ENCODE results near the gene RNF169.

The RNF169 gene

DNA sequence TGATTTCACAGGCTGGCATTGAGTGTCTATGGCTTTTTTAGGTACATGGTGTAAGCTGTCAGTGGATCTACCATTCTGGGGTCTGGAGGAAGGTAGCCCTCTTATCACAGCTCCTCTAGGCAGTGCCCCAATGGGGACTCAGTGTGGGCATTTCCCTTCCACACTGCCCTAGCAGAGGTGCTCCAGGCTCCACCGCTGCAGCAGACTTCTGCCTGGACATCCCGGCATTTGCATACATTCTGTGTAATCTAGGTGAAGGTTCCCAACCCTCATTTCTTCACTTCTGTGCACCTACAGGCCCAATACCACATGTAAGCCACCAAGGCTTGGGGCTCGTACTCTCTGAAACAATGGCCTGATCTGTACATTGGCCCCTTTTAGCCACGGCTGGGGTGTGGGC, 78.3 kb downstream of the RNF169 start:
- no peak for DNase-seq

DNA sequence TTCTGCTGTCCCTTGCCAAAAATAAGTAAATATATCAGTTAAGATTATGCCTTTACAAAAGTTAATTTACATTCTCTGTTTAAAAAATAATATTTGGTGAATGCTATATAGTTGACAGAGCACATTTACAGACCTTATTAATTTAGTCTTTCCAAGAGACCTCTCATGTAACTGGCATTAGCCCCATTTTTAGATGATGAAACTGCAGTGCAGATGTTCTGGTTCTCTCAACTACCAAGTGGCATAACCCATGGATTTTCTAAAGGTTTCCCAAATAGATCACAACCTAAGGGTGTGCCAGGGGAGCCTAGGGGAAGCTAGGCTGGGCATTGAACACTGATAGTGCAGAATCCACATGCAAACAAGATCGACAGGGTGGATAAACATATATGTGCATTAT, 88.5 kb downstream of the RNF169 start:
- DNase-seq = no peak

DNA sequence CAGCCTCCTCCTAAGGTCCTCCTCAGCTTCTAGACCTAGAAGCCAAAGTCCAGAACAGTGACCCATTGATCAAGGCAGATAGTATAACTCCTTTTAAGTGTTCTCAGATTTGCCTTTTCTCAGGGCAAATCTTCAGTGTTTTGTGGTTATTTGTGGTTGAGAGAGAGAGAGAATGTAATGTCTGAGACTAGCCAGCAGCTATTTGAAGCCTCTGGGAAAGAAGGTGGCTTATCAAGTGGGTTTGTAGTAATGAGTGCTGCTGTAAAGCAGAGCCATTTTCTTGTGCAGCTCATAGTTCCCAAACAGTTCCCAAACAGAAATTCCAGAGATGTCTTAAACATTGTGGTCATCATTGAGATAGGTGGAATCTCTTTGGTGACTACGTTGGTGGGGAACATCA, 89.5 kb downstream of the RNF169 start:
- no peak for DNase-seq

DNA sequence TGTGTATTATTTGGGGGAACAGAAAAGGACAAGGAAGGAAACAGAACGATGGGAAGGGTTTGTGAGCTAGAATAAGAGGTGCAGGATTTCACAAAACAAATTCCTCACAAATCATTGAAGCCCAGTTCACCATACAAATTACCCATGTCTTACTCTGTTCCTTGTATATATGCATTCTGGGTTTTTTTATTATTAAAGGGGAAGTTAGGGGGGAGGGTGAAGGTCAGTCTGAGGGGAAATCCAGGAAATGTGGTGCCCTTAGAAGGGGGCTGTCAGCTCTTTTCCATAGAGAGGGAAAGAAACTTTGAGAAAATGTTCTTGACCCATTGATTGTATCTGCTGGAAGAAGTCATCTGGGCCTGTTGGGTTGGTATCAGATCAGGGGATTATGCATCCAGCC, 90.8 kb downstream of the RNF169 start:
- no peak for DNase-seq

DNA sequence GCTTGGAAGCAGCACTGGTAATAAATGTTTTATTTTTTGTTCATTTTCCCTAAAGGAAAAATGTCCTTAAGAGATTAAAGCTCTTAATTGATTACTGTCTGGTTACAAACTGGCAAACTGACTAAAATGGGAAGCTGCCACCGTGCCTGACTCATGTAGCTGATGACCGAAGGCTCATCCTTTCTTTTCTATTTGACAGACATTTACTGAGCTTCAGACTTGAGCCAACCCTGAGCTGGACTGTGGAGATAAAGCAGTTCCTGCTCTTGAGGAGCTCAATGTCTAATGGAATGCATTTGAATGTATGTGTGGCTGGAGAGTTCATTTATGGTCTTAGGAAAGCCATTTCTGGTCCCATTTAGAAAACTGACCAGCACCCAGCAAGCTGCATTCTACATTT, 91.3 kb downstream of the RNF169 start:
- no peak for DNase-seq

DNA sequence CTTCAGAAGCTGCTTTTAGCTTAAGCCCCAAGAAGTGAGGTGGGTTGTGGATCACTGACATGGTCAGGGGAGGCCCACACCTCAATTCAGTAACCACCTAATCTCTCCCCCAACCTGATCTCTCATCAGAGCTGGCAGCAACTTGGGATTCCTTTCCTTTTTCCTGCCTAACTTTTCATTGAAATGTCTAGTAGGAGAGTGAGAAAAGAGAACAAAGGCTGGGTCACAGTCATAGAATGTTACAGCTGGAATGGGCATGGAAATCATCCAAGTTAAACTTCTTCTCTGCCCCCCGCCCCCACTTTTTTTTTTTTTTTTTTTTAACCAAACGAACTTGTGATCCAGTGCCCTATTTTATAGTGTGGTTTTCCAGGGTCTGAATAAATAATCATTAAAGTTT, 91.8 kb downstream of the RNF169 start:
- DNase-seq = no peak

DNA sequence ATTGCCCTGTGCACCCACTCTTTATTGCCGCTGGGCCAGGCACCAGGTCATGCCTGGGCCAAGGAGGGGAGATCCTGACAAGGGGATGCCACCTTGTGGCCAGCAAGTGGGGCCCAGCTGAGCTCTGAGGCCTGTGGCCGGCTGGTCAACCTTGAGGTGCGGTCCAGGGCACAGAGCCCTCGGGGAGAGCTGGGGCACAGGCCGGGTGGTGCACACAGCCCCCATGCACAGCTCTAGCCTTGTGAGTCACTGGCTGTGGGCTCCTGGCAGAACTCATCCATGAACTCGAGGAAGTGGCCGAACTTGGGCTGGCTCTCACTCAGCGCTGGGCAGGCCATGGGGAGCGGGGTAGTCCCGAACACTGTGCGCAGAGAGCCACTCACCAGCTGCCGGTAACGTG, 94.3 kb downstream of the RNF169 start:
- no peak for DNase-seq

DNA sequence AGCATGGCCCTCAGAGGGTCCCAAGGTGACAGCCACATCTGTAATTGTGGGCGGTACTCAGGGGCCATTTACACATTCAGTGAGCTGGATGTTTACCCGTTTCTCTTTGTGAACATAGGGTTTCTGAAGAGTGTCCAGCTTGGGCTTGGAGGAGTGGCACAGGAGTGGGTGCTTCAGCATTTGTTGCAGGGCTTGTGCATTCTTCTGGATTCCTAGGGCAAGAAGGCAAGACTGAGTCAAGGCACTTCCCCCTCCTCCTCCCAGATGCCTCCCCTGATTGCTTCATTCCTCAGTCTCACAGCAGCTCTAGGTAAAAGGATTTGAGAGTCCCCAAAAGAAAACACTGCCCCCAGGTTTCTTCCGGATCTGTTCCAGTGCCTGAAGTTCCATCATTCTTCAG, 95.4 kb downstream of the RNF169 start:
- no peak for DNase-seq

DNA sequence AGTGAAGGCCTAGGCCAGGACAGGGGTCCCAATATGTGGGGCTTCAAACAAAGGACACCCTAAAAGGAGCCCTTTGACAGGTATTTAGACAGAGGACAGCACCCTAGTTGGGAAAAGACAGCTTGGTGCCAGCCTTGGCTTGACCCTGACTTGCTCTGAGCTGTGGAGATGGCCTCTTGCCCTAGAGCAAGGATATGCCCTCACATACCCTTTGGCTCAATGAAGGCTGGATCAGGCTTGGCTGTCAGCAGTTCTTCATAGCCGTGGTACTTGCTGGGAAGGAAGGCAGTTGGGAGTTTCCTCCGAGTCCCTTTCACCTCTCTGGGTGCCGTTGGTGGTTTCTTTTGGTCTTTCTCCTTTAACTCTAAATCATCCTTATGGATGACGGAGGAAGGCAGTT, 96.2 kb downstream of the RNF169 start:
- no peak for DNase-seq

DNA sequence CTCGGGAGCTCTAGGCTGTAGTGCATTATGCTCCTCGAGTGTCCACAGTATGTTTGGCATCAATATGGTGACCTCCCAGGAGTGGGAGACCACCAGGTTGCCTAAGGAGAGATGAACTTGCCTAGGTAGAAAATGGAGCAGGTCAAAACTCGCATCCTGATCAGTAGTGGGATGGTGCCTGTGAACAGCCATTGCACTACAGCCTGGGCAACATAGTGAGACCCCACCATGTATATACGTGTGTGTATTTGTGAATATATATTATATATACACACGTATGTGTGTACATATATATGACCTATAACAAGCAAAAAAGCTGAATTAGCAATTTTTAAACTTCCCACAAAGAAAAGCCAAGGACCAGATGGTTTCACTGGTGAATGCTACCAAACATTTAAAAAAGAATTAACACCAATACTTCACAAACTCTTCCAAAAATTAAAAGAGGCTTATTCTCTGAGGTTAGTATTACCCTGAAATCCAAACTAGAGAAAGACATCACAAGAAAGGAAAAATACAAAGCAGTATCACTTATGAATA, 97.4 kb downstream of the RNF169 start:
- DNase-seq = no peak

DNA sequence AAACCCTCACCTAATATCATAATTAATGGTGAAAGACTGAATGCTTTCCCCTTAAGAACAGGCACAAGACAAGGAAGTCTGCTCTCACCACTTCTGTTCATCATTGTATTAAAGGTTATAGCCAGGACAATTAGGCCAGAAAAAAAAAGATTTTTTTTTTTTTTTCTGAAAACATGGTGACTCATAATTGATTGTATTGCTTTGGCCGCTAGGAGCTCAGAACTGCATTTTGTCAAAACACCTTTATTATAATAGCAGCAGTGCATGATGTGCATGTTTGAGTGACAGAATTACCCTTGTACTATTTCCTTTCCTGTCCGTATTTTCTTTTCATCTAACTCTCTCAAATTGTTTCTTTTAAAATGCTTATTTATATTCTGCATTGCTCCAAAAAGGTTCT, 98.1 kb downstream of the RNF169 start:
- DNase-seq = no peak

DNA sequence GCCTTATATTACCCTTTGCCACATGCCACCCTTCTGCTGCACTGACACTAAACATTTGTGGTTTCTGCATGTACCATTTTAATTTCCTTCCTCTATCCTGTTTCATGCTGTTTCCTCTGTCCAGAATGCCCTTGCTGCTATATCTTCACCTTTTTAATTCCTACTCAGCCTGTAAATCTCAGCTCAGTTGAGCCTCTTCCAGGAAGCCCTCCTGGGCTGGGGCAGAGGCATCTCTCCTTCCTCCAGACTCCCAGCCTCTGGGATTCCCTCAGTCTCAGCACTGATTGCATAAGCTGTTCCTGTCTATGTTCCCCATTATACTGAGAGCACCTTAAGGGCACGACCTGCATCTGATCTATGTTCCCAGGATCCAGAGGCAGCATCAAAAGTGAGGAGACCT, 98.7 kb downstream of the RNF169 start:
- no peak for DNase-seq

DNA sequence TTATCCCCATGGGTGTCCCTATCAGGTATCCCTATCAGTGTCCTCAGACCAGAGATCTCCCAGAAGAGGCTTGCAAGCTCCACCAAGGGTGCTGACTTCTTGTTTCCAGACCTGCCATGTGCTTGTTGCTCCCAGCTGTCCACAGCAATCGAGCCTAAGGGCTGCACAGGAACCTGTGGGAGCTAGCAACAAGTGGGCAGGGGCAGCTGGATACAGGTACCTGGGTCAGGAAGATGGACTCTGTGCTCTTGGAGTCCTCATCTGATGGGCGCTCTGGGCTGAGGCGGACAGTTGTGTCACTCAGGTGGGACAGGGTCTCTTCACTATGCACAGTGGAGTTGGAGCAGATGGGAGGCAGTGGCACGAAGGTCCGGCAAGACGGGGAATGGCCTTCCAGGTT, 99.2 kb downstream of the RNF169 start:
- DNase-seq = no peak

DNA sequence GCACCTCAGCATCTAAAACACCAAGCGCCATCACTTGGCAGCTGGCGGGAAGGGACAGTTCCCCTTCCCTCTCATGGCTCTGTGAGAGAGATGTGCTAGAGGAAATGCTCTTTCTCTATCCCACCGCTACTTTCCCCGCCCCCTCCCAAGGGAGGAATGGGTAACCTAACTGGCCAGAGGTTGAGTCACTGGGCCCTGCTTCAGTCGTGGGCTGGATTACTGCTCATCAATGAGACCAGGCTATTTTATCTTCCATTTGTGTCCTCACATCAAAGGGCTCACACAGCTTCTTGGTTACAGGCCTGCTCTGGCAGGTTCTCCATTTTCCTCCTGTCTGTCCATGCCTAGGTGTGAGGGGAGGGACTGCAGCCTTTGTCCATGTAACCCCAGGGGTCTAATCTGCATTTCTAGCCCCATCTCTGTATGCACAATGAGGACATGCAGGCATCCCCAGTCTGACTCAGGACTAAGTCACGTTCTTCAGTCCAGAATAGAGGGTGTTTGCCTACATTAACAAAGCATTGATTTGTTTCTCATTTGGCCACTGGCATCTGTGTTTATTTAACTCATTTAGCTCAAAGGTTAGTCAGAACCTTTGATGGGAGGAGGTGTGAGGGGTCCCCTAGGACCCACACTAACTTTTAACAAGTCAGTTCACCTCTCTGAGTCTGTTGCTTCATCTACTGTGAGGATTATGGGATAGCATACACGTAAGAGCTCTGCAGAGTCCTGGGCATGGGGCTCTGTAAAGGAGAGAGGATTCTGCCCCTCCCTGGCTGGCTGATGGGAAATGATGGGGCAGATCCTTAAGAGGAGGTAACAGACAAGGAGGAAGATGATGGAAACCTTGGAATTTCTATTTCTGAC, 101.1 kb downstream of the RNF169 start:
- DNase-seq = no peak

DNA sequence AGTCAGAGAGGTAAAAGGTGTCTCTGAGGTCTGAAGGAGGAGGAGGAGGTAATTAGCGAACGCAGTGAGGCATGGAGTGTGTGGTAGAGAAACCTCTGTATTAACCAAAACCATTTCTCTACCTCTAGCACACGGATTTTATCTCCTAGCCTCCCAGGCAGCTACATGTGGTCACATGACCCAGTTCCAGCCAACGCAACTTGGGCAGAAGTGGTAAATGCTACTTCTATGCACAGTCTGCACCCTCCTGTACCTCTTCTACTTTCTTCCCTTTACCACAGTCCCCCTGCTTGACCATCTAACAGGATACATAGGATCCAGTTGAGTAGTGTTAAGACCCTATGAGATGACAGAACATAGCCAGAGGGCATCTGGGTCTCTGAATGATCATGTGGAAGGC, 104.6 kb downstream of the RNF169 start:
- DNase-seq = no peak

DNA sequence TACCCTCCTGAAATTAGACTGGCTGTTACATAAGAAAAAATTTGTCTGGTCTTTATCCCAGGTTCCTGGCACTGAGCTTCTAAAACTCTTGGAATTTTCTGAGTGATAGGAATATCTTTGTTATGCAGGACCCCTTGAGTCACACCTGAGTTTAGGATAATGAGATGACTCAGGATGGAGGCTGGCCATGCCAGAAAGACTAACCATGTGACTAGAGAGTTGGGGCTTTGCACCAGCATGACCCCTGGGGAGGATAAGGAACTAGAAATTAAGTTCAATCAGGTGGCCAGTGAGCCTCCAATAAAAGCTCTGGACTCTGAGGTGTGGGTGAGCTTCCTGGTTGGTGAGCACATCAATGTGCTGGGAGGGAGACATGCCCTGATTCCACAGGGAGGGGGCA, 112.1 kb downstream of the RNF169 start:
- DNase-seq = no peak

DNA sequence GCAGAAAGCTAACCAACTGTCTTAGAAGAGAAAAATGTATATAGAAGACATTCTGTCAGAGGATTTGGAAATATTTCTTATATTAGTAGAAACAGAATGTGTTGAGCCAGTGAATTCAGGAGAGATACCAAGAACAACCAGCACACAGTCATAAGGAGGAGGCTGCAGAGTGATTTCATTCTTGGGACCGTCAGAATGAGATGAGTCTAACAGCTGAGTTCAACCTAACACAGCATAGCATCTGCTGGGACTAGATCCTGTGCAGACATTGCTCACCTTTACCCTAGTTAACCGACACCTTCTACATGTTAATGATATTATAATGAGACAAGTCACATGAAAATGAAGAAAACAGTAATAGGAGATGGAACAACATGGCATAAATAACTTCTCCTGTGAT, 114.8 kb downstream of the RNF169 start:
- DNase-seq = no peak

DNA sequence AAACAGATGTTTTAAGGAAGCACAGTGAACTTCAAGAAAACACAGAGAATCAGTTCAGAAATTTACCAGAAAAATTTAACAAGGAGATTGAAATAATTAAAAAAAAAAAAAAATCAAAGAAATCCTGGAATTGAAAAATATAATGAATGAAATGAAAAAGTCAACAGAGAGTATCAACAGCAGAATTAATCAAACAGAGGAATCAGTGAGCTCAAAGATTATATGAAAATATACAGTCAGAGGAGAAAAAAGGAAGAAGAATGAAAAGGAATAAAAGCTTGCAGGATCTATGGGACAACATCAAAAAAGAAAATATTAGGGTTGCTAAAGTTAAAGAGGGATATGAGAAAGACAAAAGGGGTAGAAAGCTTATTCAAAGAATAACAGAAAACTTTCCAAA, 117.9 kb downstream of the RNF169 start:
- no peak for DNase-seq

DNA sequence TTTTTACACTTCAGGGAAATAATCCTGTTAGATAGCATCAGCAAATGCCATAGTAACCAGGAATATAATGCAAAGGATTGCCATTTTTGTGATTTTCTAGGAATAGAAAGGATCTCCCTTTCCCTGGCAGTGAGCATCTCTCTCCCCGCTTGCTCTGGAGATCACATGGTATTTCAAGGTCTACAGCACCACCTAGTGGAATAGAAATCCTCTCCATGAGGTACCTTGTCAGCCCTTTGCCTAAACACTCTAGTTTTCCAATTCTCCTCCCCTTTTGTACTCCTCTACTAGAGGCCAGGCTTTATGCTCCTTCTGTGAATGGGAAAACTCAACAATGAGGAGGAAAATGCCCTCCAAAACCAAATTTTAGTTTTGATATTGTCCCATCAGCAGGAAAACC, 121.8 kb downstream of the RNF169 start:
- no peak for DNase-seq

DNA sequence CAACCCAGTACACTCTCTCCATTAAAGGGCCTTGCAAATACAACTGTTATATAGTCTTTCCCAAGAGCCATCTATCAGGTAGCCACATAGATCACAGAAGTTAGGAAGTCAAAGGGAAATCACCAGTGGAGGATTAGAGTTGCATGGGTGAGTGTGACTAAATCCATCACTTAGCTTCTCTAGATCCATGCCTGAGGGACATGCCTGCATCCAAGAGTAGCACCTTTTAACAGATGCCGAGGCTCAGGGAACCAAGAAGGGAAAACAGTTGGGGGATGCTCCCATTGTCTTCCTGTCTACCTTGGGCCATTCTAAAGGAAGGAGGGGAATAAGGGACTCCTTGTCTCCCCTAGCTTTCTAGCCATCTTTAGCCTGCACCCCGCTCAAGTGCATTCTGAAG, 122.4 kb downstream of the RNF169 start:
- DNase-seq = no peak

DNA sequence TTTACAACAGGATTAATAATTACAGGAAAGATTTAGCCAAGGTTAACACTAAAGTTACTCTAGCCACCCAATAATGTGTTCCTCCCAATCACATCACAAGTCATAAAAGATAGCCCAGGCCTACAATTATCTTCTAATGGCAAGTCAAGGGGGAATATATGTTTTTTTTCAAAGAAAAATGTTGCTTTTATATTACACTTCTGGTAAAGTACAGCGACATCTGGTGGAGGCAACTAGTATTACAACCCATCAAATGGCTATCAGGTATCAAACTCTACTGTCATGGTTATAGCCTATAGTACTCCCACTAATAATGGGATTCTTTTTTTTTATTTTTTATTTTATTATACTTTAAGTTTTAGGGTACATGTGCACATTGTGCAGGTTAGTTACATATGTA, 128.5 kb downstream of the RNF169 start:
- DNase-seq = peak in 1 of 4 experiments; percentile 4

All from activated CD4-positive, CD25-positive, alpha-beta regulatory T cell (primary cell).